ENCODE data around the gene C1QTNF2. TPM values are rescaled to one million over a fixed set of nuclear protein-coding genes. Genes with fewer than 3 reads are reported as not detected.

The C1QTNF2 gene
- total and polyA plus RNA-seq, 2 of the 8 experiments (the other 6 are each of a cell fraction or from before 2014, with no cell fraction given) = 1.0 to 2.0 TPM

- TF ChIP-seq, protein P1, sequence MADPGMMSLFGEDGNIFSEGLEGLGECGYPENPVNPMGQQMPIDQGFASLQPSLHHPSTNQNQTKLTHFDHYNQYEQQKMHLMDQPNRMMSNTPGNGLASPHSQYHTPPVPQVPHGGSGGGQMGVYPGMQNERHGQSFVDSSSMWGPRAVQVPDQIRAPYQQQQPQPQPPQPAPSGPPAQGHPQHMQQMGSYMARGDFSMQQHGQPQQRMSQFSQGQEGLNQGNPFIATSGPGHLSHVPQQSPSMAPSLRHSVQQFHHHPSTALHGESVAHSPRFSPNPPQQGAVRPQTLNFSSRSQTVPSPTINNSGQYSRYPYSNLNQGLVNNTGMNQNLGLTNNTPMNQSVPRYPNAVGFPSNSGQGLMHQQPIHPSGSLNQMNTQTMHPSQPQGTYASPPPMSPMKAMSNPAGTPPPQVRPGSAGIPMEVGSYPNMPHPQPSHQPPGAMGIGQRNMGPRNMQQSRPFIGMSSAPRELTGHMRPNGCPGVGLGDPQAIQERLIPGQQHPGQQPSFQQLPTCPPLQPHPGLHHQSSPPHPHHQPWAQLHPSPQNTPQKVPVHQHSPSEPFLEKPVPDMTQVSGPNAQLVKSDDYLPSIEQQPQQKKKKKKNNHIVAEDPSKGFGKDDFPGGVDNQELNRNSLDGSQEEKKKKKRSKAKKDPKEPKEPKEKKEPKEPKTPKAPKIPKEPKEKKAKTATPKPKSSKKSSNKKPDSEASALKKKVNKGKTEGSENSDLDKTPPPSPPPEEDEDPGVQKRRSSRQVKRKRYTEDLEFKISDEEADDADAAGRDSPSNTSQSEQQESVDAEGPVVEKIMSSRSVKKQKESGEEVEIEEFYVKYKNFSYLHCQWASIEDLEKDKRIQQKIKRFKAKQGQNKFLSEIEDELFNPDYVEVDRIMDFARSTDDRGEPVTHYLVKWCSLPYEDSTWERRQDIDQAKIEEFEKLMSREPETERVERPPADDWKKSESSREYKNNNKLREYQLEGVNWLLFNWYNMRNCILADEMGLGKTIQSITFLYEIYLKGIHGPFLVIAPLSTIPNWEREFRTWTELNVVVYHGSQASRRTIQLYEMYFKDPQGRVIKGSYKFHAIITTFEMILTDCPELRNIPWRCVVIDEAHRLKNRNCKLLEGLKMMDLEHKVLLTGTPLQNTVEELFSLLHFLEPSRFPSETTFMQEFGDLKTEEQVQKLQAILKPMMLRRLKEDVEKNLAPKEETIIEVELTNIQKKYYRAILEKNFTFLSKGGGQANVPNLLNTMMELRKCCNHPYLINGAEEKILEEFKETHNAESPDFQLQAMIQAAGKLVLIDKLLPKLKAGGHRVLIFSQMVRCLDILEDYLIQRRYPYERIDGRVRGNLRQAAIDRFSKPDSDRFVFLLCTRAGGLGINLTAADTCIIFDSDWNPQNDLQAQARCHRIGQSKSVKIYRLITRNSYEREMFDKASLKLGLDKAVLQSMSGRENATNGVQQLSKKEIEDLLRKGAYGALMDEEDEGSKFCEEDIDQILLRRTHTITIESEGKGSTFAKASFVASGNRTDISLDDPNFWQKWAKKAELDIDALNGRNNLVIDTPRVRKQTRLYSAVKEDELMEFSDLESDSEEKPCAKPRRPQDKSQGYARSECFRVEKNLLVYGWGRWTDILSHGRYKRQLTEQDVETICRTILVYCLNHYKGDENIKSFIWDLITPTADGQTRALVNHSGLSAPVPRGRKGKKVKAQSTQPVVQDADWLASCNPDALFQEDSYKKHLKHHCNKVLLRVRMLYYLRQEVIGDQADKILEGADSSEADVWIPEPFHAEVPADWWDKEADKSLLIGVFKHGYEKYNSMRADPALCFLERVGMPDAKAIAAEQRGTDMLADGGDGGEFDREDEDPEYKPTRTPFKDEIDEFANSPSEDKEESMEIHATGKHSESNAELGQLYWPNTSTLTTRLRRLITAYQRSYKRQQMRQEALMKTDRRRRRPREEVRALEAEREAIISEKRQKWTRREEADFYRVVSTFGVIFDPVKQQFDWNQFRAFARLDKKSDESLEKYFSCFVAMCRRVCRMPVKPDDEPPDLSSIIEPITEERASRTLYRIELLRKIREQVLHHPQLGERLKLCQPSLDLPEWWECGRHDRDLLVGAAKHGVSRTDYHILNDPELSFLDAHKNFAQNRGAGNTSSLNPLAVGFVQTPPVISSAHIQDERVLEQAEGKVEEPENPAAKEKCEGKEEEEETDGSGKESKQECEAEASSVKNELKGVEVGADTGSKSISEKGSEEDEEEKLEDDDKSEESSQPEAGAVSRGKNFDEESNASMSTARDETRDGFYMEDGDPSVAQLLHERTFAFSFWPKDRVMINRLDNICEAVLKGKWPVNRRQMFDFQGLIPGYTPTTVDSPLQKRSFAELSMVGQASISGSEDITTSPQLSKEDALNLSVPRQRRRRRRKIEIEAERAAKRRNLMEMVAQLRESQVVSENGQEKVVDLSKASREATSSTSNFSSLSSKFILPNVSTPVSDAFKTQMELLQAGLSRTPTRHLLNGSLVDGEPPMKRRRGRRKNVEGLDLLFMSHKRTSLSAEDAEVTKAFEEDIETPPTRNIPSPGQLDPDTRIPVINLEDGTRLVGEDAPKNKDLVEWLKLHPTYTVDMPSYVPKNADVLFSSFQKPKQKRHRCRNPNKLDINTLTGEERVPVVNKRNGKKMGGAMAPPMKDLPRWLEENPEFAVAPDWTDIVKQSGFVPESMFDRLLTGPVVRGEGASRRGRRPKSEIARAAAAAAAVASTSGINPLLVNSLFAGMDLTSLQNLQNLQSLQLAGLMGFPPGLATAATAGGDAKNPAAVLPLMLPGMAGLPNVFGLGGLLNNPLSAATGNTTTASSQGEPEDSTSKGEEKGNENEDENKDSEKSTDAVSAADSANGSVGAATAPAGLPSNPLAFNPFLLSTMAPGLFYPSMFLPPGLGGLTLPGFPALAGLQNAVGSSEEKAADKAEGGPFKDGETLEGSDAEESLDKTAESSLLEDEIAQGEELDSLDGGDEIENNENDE (IDR thresholded peaks at IDR 0.05; ENCODE audit: insufficient replicate concordance, low read length) = no peak
- TF ChIP-seq MAX (IDR thresholded peaks at IDR 0.05) (peak; percentile 44; the same call in 1 of the 2 replicates), CEBPB (IDR thresholded peaks at IDR 0.05; ENCODE audit: low read depth, low read length) (no peak), RFX5 (IDR thresholded peaks at IDR 0.05; ENCODE audit: borderline replicate concordance, low read depth, low read length) (no peak), GABPA (IDR thresholded peaks at IDR 0.05; ENCODE audit: borderline replicate concordance, insufficient read depth, low read length) (no peak), TAF7 (optimal IDR thresholded peaks at IDR 0.05; ENCODE audit: borderline replicate concordance, low read depth, low read length) (no peak), POLR2A (IDR thresholded peaks at IDR 0.05; ENCODE audit: control extremely low read depth in 1 of 2, low read depth in 2 of 2, low read length in 2 of 2) (peak; percentile 94 to 99), ZNF274 (IDR thresholded peaks at IDR 0.05; ENCODE audit: borderline replicate concordance, extremely low read depth, low read length) (no peak)
Measured at GRCh38 chr5:160399402-160400353, 29.3 kb upstream of the C1QTNF2 start, which contains the start of gene FAM200C (continued).
